ENCODE data around the gene SERTAD1.

GRCh38 chr19:40449506-40449905, 23.7 kb upstream of the SERTAD1 start:
- TF ChIP-seq POLR2A (IDR thresholded peaks at IDR 0.05; ENCODE audit: low read length) = no peak
- no peak for TF ChIP-seq GATA1 (IDR thresholded peaks at IDR 0.05; ENCODE audit: low read depth, low read length)
